Central memory CD8-positive, alpha-beta T cell (primary cell): ENCODE measurements around the gene TNRC6C.

Experiments
- ATAC-seq: fragments of 150-1000 bp; cut with Tn5 transposase; replicated peaks from 2 replicates; pipeline ENCODE4 v1.10.0; 2022; ENCODE audit warnings: mild to moderate bottlenecking, moderate FRiP score, moderate number of reproducible peaks; ENCODE audit not compliant: poor library complexity, severe bottlenecking; ENCODE audit errors: extremely low read depth
- DNase-seq, 2 donors: peaks; one replicate each; pipeline ENCODE4 v3.0.0; 2021; ENCODE audit warnings: low spot score in 2 of 2
- H3K27ac Mint-ChIP-seq: one replicate; pipeline ENCODE4 v1.8.0; 2022; ENCODE audit warnings: low read depth, mild to moderate bottlenecking, moderate library complexity, mixed read lengths
- H3K27me3 Mint-ChIP-seq: one replicate; pipeline ENCODE4 v1.8.0; 2022; ENCODE audit warnings: mixed read lengths
- H3K36me3 Mint-ChIP-seq: one replicate; pipeline ENCODE4 v1.8.0; 2022; ENCODE audit warnings: mild to moderate bottlenecking, moderate library complexity, mixed read lengths; ENCODE audit not compliant: insufficient read depth
- H3K4me1 Mint-ChIP-seq: one replicate; pipeline ENCODE4 v1.8.0; 2022; ENCODE audit warnings: mixed read lengths
- H3K4me3 Mint-ChIP-seq: one replicate; pipeline ENCODE4 v1.8.0; 2022; ENCODE audit warnings: mild to moderate bottlenecking, moderate library complexity, mixed read lengths
- H3K9me3 Mint-ChIP-seq: one replicate; pipeline ENCODE4 v1.8.0; 2022; ENCODE audit warnings: mixed read lengths

Gene TNRC6C, protein sequence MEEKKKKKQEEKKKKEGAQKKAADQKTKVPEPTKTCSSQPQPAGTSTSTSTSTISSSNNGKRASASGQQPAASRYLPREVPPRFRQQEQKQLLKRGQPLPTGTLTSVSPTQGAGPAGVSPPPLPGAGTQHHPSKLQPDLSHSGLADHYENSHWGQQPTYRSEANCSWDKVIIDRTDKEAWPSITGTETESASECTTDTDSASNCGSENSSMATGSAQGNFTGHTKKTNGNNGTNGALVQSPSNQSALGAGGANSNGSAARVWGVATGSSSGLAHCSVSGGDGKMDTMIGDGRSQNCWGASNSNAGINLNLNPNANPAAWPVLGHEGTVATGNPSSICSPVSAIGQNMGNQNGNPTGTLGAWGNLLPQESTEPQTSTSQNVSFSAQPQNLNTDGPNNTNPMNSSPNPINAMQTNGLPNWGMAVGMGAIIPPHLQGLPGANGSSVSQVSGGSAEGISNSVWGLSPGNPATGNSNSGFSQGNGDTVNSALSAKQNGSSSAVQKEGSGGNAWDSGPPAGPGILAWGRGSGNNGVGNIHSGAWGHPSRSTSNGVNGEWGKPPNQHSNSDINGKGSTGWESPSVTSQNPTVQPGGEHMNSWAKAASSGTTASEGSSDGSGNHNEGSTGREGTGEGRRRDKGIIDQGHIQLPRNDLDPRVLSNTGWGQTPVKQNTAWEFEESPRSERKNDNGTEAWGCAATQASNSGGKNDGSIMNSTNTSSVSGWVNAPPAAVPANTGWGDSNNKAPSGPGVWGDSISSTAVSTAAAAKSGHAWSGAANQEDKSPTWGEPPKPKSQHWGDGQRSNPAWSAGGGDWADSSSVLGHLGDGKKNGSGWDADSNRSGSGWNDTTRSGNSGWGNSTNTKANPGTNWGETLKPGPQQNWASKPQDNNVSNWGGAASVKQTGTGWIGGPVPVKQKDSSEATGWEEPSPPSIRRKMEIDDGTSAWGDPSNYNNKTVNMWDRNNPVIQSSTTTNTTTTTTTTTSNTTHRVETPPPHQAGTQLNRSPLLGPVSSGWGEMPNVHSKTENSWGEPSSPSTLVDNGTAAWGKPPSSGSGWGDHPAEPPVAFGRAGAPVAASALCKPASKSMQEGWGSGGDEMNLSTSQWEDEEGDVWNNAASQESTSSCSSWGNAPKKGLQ (N-terminal part only)

GRCh38 chr17:77957857-77958715 lies at the start of gene TNRC6C:
TSS of gene TNRC6C (plus strand) at chr17:77958703. CDS start at chr17:78004207, 45,504 bp downstream.
- H3K4me3 Mint-ChIP-seq = peak within 1 kb of the TSS; percentile 97
- peaks cover 39% of the 10 kb centered on the region for H3K4me1 Mint-ChIP-seq
- H3K36me3 Mint-ChIP-seq = peaks cover 26% of the 10 kb centered on the region
- H3K9me3 Mint-ChIP-seq = no peaks in the 10 kb centered on the region
- DNase-seq = peak; percentile 98 to 100
- ATAC-seq = peak; percentile 89
- peaks cover 9% of the 10 kb centered on the region for H3K27me3 Mint-ChIP-seq
- H3K27ac Mint-ChIP-seq = peak within 1 kb of the TSS; percentile 94

- DNase-seq (no peak), ATAC-seq (no peak)
- Mint-ChIP-seq H3K36me3 (peaks cover 2% of the 10 kb centered on the region), H3K4me3 (no peak overlapping the region), H3K4me1 (peaks cover 5% of the 10 kb centered on the region), H3K27ac (no peak overlapping the region), H3K9me3 (no peaks in the 10 kb centered on the region), H3K27me3 (peaks cover 12% of the 10 kb centered on the region)
Observed at GRCh38 chr17:77909236-77909635, 49.3 kb upstream of the TNRC6C start.

DNA sequence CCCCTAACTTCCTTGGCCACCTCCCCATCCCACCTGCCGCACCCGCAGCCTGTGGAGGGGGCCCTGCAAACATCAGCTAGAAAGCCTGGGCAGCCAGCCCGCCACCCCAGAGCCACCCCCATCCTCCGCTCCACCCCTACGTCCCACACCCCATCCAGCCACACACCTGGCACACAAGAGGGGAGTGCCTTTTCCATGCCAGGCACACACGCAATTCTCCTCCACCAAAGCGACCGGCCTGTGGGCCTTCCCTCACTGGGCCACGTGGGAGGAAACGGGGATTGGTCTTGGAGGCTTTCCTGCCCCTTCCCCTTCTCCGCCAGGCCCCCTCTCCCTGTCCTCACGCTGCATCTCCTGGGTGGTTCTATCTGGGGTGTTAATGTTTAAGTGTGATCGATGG lies 48.7 kb upstream of the TNRC6C start:
- Mint-ChIP-seq H3K36me3 (peaks cover 2% of the 10 kb centered on the region), H3K4me3 (no peak overlapping the region), H3K27ac (peak overlapping the region; percentile 36), H3K4me1 (peaks cover 6% of the 10 kb centered on the region), H3K9me3 (no peaks in the 10 kb centered on the region), H3K27me3 (peaks cover 15% of the 10 kb centered on the region)
- DNase-seq (no peak), ATAC-seq (no peak)

- Mint-ChIP-seq H3K27me3 (peaks cover 56% of the 10 kb centered on the region), H3K27ac (no peak overlapping the region), H3K36me3 (no peaks in the 10 kb centered on the region), H3K4me1 (peaks cover 19% of the 10 kb centered on the region), H3K4me3 (no peak overlapping the region), H3K9me3 (no peaks in the 10 kb centered on the region)
- DNase-seq (no peak), ATAC-seq (no peak)
Observed at GRCh38 chr17:77914385-77915254, 43.9 kb upstream of the TNRC6C start.

DNA sequence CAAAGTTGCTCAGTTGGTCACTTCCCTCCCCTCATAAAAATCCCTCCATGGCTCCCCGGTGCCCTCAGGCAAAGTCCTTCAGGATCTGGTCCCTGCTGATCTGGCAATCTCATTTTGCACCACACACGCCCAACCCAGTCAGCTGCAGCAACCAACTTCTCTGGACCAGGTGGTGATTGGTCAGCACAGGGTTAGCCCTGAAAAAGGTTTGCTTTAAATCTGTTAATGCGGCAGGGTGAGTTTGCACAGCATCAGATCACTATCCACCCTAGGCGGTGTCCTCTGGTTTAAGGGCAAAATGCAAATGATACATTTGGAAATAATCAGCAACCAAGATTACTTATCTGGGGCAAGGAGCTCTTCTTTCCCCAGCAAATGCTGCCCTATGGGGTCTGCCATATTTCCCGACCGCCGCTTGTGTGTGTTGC lies 42.9 kb upstream of the TNRC6C start:
- Mint-ChIP-seq H3K27me3 (peaks cover 49% of the 10 kb centered on the region), H3K4me1 (peaks cover 19% of the 10 kb centered on the region), H3K36me3 (no peaks in the 10 kb centered on the region), H3K4me3 (no peak overlapping the region), H3K27ac (no peak overlapping the region), H3K9me3 (no peaks in the 10 kb centered on the region)
- DNase-seq = no peak
- no peak for ATAC-seq

GRCh38 chr17:77916264-77916663 lies 42.2 kb upstream of the TNRC6C start:
- no peak overlapping the region for H3K4me3 Mint-ChIP-seq
- H3K27ac Mint-ChIP-seq = no peak overlapping the region
- peaks cover 47% of the 10 kb centered on the region for H3K27me3 Mint-ChIP-seq
- peaks cover 19% of the 10 kb centered on the region for H3K4me1 Mint-ChIP-seq
- no peak for DNase-seq
- H3K9me3 Mint-ChIP-seq = no peaks in the 10 kb centered on the region
- ATAC-seq = no peak
- no peaks in the 10 kb centered on the region for H3K36me3 Mint-ChIP-seq

DNA sequence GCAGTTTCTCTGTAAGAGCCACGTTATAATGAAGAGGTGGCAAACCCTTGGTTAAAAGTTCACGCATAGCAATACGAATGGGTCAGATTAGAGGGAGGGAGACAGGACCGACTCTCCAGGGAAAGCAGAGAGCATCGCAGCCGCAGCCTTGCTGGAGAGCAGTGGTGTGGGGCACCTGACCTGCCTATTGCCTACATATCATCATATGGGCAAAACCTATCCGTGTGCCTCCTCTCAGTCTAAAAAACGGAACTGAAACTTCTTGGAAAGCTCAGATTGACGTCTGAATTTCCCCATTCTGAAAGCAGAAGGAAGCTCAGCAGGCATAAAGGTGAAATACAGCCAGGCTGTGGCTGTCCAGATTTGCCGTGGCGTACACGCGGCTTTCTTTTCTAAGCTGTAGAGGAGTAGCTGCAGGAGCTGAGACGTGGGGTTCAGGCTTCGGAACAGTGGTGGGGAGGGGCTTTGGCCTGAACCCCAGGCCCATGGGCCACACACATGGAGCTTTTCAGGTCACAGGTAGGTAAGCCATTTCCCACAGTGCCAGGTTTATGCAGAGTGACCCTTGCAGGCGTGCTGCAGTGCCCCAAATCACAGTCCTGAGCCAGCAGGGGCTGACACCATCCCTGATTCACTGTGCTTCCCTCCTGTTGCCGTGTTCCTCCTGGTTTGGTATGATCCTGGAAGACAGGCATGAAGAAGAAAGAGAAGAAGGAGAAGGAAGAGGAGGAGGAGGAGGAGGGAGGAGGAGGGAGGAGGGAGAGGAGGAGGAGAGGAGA lies 41.6 kb upstream of the TNRC6C start:
- peak; percentile 58 for ATAC-seq
- Mint-ChIP-seq H3K27ac (no peak overlapping the region), H3K4me3 (peak overlapping the region; percentile 14), H3K27me3 (peaks cover 47% of the 10 kb centered on the region), H3K36me3 (no peaks in the 10 kb centered on the region), H3K9me3 (no peaks in the 10 kb centered on the region), H3K4me1 (peaks cover 19% of the 10 kb centered on the region)
- DNase-seq = no peak

DNA sequence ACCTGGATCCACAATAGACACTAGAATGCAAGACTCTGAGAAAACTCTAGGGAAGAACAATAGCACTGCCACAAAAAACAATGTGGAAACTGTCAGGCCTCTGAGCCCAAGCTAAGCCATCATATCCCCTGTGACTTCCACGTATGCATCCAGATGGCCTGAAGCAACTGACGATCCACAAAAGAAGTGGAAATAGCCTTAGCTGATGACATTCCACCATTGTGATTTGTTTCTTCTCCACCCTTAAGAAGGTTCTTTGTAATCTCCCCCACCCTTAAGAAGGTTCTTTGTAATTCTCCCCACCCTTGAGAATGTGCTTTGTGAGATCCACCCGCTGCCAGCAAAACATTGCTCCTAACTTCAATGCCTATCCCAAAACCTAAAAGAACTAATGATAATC lies 39.2 kb upstream of the TNRC6C start:
- Mint-ChIP-seq H3K27me3 (peaks cover 47% of the 10 kb centered on the region), H3K36me3 (no peaks in the 10 kb centered on the region), H3K27ac (no peak overlapping the region), H3K4me3 (no peak overlapping the region), H3K9me3 (no peaks in the 10 kb centered on the region), H3K4me1 (peaks cover 19% of the 10 kb centered on the region)
- ATAC-seq (no peak), DNase-seq (no peak)

GRCh38 chr17:77923135-77923534 lies 35.4 kb upstream of the TNRC6C start:
- ATAC-seq (no peak), DNase-seq (no peak)
- Mint-ChIP-seq H3K4me1 (peaks cover 5% of the 10 kb centered on the region), H3K4me3 (no peak overlapping the region), H3K27me3 (peaks cover 11% of the 10 kb centered on the region), H3K9me3 (no peaks in the 10 kb centered on the region), H3K36me3 (no peaks in the 10 kb centered on the region), H3K27ac (no peak overlapping the region)

DNA sequence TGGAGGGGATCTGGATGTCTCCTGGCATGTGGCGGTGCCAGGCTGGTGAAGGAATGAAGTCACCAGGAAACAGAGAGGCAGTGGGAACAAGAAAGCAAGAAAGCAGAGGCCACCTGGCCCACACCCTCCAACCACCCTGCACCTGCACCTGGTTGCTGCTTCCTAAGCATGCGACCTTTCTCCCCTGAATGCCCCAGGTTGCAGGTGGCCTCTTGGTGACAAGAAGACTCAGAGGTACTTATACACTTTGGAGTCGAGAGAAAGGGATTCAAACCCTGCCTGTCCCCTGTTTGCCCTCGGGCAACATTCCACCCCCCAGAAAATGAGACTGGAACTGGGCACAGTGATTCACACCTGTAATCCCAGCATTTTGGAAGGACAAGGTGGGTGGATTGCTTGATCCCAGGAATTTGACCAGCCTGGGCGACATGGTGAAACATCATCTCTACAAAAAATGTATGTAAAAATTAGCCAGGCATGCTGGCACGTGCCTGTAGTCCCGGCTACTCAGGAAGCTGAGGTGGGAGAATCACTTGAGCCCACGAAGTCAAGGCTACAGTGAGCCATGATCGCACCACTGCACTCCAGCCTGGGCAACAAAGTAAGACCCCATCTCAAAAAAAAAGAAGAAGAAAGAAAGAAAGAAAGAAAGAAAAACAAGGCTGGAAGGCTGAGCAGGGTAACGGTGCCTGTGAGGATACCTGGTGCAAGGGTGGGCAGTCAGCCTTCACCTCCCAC lies 34.6 kb upstream of the TNRC6C start:
- H3K4me3 Mint-ChIP-seq = no peak overlapping the region
- H3K4me1 Mint-ChIP-seq = peaks cover 13% of the 10 kb centered on the region
- peaks cover 10% of the 10 kb centered on the region for H3K27me3 Mint-ChIP-seq
- ATAC-seq (no peak), DNase-seq (no peak)
- H3K9me3 Mint-ChIP-seq = no peaks in the 10 kb centered on the region
- H3K27ac Mint-ChIP-seq = no peak overlapping the region
- no peaks in the 10 kb centered on the region for H3K36me3 Mint-ChIP-seq
